ENCODE measurements around the gene STX1A. TPM values are rescaled to one million over a fixed set of nuclear protein-coding genes. Genes with fewer than 3 reads are reported as not detected.

STX1A gene
- polyA plus RNA-seq, 2 of the 4 experiments (the other 2 are of a cell fraction) = 49.2 to 81.7 TPM

- TF ChIP-seq HMGXB4 (CRISPR knock-in tag; IDR thresholded peaks at IDR 0.05; ENCODE audit: borderline replicate concordance) (no peak), ZFP36 (IDR thresholded peaks at IDR 0.05; ENCODE audit: borderline replicate concordance, partially characterized antibody) (no peak), ATOH8 (CRISPR knock-in tag; IDR thresholded peaks at IDR 0.05; ENCODE audit: low read depth) (peak; percentile 73; the same call in 1 of the 2 replicates), EHMT2 (IDR thresholded peaks at IDR 0.05; ENCODE audit: low read depth) (no peak), GATA3 (IDR thresholded peaks at IDR 0.05; ENCODE audit: borderline replicate concordance) (no peak; the same call in 1 of the 2 replicates), RNF2 (IDR thresholded peaks at IDR 0.05; ENCODE audit: borderline replicate concordance, low read depth) (no peak), EP300 (IDR thresholded peaks at IDR 0.05) (no peak), ELK1 (IDR thresholded peaks at IDR 0.05; ENCODE audit: low read depth, low read length) (no peak), MYC (IDR thresholded peaks at IDR 0.05; ENCODE audit: borderline replicate concordance, low read length) (0 out of 2 replicates have a peak, but pooled peaks have one; percentile 41), POLR2AphosphoS2 (conservative IDR thresholded peaks at IDR 0.05; ENCODE audit: low read length) (no peak), RAD21 (conservative IDR thresholded peaks at IDR 0.05 in 1 of 2, IDR thresholded peaks at IDR 0.05 in 1 of 2) (peak in 1 of 2 experiments; percentile 41; a peak in 3 of 5 replicates), REST (IDR thresholded peaks at IDR 0.05) (peak; percentile 70), CHD4 (IDR thresholded peaks at IDR 0.05; ENCODE audit: borderline replicate concordance) (no peak), EHF (CRISPR knock-in tag; IDR thresholded peaks at IDR 0.05) (no peak), FOSL2 (IDR thresholded peaks at IDR 0.05) (no peak), FOSL2 (CRISPR knock-in tag; IDR thresholded peaks at IDR 0.05) (no peak), E2F6 (IDR thresholded peaks at IDR 0.05; ENCODE audit: borderline replicate concordance, low read depth) (peak; percentile 81), JUN (IDR thresholded peaks at IDR 0.05) (peak in 1 of 2 experiments; percentile 72; a peak in 3 of 5 replicates), RFX5 (IDR thresholded peaks at IDR 0.05) (no peak), ZNF302 (CRISPR knock-in tag; IDR thresholded peaks at IDR 0.05) (no peak), TP53 (CRISPR knock-in tag; IDR thresholded peaks at IDR 0.05) (no peak), ESRRA (IDR thresholded peaks at IDR 0.05; ENCODE audit: borderline replicate concordance, low read length) (no peak), MAZ (IDR thresholded peaks at IDR 0.05; ENCODE audit: borderline replicate concordance, low read depth, low read length) (no peak), JUNB (IDR thresholded peaks at IDR 0.05) (no peak), MAX (IDR thresholded peaks at IDR 0.05) (peak; percentile 67), PHF8 (IDR thresholded peaks at IDR 0.05; ENCODE audit: borderline replicate concordance, low read depth) (peak; percentile 68; the same call in 1 of the 2 replicates), HEYL (CRISPR knock-in tag; IDR thresholded peaks at IDR 0.05) (no peak)
Observed at GRCh38 chr7:73738612-73739386, 19.3 kb upstream of the STX1A start, which contains the start of gene ABHD11 (continued).

All from A549 (cell line).